GM21825 (cell line): ENCODE measurements around the gene SLC22A7.
"Not testable (repeated sequence)": the region's sequence is repeated elsewhere in the genome, so short reads cannot be mapped to it uniquely, and the experiment has no call there.

Experiments
- ATAC-seq: cut with Tn5 transposase; IDR thresholded peaks from one replicate; pipeline ENCODE4 v1.9.1; 2021; ENCODE audit warnings: mild to moderate bottlenecking, moderate library complexity; ENCODE audit not compliant: unreplicated experiment

SLC22A7 gene

DNA sequence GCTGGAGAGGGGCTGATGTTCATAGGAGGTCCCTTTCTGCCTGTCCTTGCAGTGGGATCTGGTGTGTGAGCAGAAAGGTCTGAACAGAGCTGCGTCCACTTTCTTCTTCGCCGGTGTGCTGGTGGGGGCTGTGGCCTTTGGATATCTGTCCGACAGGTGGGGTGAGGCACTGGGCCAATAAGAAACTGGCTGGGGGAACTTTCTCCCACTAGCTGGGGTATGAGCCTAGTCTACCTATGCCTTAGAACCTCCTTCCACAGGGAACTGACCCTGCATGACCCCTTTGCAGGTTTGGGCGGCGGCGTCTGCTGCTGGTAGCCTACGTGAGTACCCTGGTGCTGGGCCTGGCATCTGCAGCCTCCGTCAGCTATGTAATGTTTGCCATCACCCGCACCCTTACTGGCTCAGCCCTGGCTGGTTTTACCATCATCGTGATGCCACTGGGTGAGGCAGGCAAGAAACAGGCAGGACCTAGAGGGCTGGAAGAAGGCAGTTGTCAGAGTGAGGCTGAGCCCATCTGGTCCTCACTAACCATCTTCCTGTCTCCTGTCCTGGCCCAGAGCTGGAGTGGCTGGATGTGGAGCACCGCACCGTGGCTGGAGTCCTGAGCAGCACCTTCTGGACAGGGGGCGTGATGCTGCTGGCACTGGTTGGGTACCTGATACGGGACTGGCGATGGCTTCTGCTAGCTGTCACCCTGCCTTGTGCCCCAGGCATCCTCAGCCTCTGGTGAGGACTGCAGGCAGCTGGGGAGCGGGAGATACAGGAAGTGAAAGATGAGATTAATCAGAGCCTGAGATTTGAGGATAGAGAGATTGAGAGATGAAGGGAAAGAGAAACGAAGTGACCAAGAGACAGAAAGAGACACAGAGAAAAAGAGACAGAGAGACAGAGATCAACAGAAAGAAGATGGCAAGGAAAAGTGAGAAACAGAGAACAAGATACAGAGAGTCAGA lies 1.6 kb downstream of the SLC22A7 start:
- no peak for ATAC-seq

DNA sequence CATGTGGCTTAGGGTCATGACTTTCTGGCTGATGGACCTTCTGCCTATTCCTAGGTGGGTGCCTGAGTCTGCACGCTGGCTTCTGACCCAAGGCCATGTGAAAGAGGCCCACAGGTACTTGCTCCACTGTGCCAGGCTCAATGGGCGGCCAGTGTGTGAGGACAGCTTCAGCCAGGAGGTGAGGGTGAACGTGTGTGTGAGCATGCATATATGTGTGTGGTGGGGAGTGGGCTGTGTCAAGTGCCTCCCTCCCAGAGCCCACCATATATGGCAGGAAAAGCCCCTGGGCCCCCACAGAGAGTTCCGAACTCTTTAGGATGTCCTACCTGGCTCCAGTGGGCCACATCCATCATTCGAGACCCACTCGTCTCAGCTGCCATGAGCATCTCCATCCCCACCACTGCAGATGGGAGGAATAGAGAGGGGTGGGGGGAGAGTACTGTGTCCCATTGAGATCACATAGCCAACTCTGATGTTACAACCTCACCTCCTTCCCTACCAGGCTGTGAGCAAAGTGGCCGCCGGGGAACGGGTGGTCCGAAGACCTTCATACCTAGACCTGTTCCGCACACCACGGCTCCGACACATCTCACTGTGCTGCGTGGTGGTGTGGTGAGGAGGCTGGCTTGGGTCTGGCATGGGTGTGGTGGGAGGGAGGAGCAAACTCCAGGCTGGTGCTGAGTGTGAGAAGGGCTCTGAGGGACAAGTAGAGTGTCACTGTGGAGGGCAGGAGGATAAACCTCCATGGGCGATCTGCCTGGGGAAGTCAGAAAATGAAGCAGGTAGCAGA lies 3.2 kb downstream of the SLC22A7 start:
- no peak for ATAC-seq

DNA sequence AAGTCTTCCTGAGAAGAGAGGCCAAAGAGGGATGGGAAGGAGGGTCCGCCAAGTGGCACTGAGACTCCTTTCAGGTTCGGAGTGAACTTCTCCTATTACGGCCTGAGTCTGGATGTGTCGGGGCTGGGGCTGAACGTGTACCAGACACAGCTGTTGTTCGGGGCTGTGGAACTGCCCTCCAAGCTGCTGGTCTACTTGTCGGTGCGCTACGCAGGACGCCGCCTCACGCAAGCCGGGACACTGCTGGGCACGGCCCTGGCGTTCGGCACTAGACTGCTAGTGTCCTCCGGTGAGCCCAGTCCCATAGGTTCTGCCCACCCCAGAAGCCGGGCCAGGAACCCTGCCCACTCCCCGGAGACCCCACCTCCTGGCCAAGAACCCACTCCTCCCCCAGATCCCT lies 4.1 kb downstream of the SLC22A7 start:
- ATAC-seq, result no peak

DNA sequence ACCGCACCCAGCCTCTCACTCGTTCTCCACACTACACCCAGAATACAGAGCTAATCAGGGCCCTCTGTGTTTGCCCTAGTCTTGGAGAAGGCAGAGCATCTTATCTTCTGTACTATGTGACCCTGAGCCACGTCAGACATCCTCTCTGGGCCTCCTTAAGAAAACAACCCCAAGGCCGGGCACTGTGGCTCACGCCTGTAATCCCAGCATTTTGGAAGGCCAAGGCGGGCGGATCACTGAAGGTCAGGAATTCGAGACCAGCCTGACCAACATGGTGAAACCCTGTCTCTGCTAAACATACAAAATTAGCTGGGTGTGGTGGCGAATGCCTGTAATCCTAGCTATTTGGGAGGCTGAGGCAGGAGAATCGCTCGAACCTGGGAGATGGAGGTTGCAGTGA lies 4.9 kb downstream of the SLC22A7 start:
- not testable (repeated sequence) for ATAC-seq

DNA sequence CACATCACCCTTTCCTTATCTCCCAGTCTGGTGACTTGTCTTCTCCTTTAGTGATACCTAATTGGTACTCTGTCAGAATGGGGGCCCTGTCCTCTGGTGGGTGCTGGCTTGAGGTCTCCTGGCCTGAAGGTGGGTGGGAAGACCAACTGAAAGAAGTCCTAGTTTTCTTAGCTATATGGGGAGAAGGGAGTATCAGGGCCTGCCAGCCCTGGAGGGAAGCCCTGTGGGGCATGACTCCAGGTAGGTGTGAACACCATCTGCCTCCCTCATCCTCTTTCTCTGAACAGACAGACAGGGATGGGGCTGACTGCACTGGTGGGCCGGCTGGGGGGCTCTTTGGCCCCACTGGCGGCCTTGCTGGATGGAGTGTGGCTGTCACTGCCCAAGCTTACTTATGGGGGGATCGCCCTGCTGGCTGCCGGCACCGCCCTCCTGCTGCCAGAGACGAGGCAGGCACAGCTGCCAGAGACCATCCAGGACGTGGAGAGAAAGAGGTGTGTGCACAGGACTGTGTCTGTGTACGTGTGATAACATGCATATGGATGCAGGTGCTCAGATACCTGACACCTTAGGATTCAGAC lies 5.8 kb downstream of the SLC22A7 start:
- no peak for ATAC-seq

DNA sequence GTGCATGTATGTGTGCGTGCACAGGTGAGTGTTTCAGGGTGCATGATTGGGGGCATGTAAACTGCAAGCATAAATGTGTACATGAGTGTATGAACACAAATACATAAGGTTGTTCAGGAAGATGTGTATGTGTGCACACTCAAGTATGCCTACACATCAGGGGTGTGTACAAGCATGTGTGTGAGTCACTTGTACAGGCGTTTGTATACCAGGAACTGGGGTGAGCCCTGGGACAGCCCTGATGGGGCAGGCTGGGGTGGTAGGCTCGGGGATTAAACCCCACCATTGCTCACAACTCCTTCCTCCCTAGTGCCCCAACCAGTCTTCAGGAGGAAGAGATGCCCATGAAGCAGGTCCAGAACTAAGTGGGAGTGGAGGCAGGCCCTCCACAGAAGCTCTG lies 6.3 kb downstream of the SLC22A7 start:
- no peak for ATAC-seq

DNA sequence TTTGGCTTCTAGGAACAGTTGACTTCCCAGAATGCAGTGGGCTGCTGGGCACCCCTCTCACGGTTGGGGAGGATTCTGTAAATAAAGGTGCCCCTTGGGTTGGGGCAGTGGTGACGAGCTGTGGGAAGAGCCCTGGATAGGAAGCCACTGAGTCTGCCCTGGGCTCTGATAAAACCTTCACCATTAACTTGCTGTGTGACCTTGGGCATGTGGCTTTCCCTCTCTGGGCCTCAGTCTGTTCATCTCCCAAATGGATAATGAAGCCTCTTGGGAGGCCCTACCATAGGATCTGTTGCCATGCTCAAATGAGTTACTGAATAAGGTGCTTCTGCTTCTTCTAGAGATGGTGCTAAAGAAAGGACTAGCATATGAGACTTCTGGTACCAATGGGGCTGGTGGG lies 6.8 kb downstream of the SLC22A7 start:
- ATAC-seq, result no peak

DNA sequence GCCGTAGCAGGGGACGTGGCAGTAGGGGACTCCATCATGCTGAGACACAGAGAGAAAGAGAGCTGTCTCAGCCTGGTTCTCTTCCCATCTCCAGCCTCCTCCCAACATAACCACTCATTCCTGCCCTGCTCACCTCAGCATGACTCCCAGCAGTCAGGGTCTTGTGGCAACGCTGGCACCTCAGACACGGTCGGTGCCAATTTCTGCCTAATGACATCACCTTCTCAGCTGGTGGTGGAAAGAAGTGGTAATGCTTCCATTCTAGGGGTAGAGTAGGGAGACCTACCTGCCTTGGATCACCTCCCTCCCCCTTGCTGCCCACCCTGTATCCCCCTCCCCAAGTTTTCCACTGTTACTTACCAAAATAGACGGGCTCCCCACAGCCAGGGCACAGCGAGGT lies 8.0 kb downstream of the SLC22A7 start:
- ATAC-seq, result no peak

DNA sequence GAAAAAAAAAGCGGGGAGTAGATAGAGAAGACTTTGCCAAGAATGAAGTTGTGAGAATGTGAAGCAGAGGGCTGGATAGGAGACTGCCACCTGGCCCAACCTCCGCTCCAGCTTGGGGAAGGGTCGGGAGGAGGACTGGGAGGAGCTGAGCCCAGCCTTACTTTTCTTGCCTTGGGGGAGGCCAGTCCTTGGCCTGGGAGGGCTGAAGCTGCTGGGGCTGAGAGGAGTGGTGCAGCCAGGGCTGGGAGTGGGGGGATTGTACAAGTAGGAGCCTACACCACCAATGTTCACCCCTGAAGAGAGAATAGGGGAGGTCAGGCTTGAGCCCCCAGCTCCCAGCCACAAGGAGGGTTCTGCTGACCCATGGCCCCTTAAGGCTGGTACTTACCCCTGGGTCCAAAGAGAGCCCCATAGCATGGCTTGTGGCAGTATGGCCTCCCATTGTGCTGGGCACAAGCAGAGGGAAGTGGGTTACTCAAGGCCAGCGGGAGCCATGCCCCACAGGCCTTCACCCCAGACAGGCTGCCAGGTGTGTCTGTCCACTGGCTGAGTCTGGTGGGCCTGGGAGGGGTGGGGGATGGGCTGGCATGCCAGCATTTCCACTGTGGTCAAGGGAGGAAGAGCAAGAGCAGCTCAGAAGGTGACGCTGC lies 9.5 kb downstream of the SLC22A7 start:
- no peak for ATAC-seq

DNA sequence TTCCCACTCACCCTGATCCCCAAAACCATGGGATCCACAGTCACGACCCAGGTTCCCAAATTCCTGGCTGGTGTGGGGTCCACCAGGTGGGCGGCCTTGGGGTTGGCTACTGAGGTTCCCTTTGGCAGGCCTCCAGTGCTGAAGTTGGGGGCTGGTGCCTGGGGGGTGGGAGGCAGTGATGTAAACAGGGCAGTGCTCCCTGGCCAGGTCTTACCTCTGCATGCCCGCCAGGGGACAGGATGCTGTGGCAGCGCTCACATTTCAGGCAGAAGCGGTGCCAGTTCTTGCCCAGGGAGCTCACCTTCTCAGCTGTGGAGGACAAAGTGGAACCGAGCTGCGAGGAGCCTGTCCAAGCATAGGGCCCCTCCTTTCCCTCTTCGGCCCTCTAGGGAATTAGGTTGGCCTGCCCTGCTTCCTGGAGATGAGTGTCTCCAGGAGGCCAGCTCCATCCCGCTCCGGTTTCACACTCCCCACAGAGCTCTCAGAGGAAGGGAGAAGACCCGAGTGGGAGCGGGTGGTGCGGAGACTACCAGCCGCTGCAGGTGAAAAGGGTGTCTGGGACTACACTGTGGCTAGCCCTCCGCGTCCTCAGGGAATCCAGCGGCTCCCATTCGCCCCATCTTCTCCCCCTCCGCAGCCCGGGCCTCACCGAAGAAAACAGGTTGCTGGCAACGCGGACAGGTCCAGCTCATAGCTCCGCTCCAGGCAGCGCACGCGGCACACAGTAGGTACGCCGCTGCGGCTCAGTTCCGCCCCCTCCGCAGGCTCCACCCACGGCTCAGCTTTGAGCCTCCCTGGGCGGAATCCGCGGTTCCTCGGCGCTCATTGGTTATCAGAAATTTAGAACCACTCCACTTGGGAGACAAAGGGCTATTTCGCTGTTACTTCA lies 10.3 kb downstream of the SLC22A7 start, which contains the start of gene CRIP3:
CRIP3 (minus strand) TSS at position 726 of the 889 bp plus-strand sequence; CDS start at position 692, 34 bp downstream.
- ATAC-seq, result no peak

DNA sequence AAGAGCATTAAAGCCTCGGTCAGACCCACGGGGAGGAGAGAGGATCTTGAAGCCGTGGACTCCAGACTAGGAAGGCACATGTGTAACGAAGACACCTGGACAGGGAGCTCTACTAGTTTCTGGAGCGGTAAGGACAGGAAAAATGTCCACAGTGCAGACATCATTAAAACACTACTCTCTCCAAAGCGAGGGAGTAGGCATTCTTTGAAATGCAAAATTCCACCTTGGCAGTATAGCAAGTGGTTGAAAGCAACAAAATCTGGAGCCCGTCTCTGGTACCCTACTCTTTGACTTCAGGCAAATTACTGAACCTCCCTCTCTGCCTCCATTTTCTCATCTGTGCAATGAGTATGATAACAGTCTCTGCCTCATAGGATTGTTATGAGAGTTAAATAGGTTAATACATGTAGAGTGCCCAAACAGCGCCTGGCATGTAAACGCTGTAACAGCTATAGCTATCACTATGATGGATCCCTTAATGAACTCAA lies 11.0 kb downstream of the SLC22A7 start:
- no peak for ATAC-seq

DNA sequence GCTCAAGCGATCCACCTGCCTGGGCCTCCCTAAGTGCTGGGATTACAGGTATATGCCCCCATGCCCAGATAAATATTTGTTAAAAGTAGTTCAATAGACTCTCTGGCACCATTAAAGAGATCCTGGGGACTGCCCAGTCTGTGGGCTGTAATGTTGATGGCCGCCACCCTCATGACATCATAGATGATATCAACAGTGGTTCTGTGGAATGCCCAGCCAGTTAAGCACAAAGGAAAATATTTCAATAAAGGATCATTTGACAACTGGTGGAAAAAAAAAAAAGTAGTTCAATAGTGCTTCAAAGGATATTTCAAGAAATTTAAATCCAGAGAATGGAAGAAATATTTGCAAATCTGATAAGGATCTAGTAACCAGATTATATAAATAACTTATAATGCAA lies 12.1 kb downstream of the SLC22A7 start:
- ATAC-seq, result no peak

DNA sequence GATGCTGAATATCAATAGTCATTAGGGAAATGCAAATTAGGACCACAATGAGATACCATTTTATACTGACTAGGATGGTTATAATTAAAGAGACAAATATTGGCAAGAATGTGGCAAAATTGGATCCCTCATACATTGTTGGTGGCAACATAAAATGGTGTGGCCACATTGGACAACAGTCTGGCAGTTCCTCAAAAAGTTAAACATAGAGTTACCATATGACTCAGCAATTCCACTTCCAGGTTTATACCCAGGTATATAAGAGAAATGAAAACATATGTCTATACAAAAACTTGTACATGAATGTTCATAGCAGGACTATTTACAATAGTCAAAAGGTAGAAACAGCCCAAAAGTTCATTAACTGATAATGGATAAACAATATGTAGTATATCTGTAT lies 12.6 kb downstream of the SLC22A7 start:
- no peak for ATAC-seq

DNA sequence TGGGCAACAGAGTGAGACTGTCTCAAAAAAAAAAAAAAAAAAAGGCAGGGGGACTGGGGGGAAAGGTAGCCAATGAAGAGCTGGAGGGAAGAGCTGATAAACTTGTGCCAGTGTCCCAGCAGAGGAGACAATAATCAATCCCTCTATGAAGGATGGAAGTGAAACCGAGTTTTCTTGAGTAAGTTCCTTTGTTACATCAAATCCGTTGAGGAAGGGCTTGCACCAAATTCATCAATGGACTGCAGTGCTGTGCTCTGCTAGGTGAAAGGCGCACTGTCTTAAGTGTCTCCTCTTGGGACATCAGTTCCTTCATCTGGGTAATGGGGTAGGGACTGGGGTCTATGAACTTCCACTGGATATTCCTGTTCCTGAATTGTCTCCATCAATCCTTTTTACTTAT lies 13.6 kb downstream of the SLC22A7 start:
- no peak for ATAC-seq

DNA sequence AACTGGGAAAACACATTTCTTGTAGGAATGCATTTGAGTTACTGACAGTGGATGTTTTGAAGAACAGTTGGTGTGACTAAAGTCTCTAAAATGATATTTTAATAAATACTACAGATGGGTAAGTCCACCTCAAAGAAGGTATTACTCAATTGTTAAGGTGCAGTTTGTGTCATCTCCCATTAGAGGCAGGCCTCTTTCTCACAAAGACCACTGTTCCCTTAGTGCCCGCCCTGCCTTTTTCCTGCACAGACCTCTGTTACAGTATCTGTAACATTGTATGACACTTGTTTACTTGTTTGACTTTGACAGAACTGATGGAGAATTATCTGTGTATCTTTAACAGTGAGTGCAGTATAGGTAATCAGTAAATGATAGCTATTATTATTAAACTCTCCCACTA lies 15.8 kb downstream of the SLC22A7 start:
- ATAC-seq, result no peak

DNA sequence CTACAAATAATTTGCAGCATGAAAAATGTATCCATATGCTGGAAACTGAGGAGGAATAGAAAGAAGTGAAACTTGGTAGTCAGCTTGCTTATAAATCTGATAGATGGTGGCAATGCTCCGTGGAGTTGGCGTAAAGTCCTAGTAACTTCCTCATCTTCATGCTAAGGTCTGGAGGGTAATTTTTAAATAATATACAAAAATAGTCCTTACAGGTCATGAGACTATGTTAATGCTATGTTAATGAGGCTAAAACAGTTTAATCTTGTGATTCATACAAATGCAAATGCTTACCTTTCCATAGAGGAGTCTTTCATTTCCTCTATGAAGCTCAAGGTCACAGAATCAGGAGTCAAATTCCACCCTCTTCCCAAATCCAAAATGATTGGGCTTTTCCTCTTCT lies 20.0 kb downstream of the SLC22A7 start:
- ATAC-seq, result no peak

DNA sequence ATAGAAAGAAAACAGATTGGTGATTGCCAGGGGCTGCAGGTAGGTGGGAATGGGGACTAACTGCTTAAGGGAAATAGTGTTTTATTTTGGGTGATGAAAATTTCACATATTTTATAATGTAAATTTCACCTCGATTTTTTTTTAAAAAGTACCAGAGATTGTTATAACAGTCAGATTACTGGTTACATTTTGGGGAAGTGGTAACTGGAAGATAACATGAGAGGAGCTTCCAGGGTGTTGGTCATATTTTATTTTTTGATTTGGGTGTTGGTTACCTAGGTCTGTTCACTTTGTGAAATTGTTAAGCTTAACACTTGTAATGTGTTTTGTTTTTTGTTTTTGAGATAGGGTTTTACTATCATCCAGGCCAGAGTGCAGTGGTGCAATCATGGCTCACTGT lies 27.8 kb downstream of the SLC22A7 start:
- no peak for ATAC-seq

DNA sequence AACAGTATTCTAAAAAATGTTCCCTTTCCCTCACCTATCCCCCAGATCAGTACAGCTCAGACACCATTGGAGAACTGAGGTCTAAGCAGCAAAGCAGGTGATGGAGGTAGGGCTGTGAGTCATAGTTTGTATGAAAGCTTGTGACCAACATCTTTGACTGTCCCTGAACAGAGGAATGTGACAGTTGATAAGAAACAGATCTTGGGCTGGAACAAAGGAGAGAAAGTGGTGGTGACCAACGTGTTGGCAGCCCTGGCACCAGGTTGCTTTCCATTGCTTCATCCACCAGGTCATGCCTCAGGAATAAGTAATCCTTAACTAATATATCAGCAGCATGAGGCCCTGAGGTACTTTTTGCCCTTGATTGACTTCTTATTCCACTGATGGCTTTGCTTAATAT lies 30.5 kb downstream of the SLC22A7 start:
- no peak for ATAC-seq

DNA sequence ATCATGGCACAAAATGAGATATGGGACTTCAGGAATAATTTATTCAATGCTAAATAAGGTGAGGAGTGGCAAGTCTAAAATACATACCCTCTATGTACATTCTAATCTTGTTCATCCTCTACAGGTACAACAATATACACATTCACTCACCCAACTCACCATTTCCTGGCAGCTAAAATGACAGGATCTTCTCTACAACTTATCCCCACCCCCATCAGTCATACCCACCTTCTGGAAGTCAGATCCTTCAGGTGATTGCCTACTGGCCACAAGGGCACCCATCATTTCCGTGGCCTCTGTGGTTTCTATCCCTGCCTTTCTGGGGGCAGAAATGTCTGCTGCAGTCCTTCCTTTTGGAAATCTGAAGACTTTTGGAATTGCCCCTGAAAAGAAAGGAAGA lies 33.4 kb downstream of the SLC22A7 start:
- no peak for ATAC-seq

DNA sequence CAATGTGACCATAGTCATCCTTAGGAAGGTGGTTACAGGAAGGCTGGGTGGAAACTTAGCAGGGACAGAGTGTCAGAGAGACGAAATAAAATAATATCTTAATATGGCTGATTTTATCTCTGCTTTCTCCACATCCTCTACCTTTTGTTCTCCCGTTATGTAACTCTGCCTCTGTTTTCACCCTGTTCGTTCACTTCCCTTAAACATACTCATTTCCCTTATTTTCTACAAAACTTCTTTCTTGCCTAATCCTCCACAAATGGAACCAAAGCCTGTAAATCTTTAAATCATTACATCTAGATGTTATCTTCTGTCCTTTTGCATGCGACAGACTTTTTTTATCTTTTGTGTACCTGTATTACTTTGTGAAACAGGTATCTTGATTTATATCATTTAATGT lies 33.8 kb downstream of the SLC22A7 start:
- no peak for ATAC-seq
